ENCODE measurements around the gene MATN3.

The MATN3 gene

GRCh38 chr2:19942199-19942598 lies 70.3 kb downstream of the MATN3 start:
- DNase-seq (ENCODE audit: extremely low read depth in 1 of 2, low read depth in 1 of 2) = no peak
